GM21529 (cell line): ENCODE measurements around the gene AFTPH.

Experiments
- ATAC-seq: cut with Tn5 transposase; IDR thresholded peaks from one replicate; pipeline ENCODE4 v1.9.1; 2021; ENCODE audit not compliant: unreplicated experiment

AFTPH gene

DNA sequence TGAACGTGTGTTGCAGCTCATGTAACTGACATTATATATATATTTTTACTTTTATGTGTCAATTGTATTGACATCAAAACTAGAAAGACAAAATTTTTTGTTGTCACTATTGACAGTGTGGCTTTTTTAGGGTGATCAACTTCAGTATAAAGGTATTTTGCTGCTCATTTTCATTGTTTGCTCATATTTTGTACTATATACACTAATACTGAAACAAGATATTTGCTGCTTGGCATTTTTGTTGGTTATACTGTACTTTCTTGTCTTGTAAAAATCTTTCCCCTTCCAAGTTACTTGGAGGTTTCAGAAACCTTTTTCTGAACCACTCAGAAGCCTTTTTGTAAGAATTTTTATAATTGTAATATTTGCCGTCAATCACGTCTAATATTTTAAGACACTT is 16.5 kb downstream of the AFTPH start:
- ATAC-seq = no peak

DNA sequence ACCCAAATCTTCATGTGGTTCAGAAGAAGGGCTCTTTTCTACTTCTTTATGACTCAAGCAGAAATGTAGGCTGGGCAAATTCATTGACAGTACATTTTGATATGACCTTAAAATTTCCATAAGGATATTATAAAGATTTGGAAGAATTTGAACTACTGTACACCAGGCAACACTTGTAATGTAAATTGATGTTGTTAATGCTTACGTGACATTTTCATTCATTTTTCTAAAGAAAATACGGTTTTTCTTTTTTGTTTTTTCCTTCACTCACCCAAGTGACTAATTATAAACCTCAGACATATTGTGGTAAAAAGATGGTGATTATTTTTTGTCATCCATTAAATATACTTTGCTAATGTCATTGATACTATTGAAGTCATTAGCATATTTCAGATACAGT is 17.4 kb downstream of the AFTPH start:
- ATAC-seq = no peak

DNA sequence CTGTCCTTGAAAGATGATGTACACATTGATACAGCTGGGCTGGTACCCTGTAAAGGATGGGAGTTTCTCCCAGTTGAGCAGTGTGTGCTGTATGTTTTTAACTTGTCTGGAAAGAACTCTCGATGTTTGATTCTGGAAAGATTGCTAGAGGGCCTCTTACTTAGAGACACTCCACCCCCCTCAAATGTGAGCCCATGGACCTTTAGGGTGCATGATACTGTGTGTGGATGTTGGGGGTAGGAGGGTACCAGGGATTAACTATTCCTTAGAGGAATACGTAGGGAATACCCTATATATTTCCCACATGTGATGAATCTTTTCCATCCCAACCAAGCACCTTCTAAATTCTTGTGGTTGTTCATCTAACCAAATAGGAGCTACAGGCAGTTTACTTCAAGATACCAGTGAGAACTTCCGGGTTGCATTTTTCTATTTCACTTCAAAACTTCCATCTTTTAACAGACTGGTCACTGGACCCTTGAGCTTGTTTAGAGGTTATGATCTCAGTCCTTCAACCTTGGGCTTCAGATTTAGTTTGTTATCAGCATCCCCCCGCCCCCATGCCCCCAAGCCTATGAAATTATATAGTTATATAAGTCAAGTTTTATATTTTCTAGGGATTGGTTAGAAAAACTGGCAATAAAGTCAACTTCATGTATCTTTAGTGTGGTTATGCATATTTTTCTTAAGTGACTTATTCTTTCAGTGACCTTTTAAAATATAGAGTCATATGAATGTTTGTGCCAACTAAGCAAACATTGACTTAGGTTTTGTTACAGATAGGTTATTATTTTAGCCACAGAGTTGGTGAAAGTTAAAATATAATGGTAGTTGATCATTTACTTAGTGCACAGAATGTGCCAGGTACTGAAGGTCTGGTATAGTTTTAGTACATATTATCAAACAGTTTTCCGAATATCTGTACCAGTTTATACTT is 18.2 kb downstream of the AFTPH start:
- ATAC-seq = no peak

DNA sequence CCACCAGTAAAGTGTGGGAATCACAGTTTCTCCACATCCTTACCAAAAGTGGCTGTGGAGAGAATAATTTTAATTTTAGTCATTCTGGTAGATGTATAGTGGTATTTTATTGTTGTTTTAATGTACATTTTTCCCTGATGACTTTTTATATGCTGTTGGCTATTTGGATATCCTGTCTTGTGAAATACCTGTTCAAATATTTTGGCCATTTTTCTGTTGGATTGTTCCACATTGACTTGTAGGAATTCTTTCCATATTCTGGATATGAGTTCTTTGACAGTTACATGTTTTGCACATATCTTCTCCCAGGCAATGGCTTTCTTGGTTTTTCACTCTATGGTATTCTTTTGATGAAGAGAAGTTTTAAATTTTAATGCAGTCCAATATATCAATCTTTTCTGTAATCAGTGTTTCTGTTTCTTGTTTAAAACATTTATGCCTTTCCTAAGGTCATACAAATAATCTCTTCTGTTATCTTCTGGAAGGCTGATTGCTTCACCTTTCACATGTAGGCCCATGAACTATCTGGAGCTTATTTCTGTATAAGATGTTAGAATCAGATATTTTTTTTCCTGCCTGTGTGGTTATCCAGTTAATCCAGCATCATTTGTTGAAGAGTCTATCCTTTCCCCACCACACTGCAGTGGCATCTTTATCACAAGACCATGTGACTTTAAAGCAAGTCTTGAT is 19.0 kb downstream of the AFTPH start:
- ATAC-seq = no peak

DNA sequence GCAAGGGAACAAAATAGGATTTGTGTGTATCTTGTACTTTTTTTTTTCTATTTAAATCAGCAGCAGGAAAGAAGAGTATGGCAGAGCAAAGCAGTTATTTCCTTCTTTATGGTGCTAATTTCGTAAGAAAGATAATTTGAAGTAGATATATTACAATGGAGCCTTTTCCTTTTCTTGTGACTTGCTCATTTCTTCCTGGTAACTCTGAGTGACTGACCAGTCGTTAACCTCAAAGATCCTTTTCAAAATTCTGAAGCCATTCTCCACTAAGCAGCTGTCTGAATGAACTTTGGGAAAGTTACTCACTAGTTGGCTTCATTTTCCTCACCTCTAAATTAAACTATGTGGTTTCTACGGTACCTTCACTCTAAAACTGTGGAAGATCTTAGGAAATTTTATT is 24.6 kb downstream of the AFTPH start:
- no peak for ATAC-seq

DNA sequence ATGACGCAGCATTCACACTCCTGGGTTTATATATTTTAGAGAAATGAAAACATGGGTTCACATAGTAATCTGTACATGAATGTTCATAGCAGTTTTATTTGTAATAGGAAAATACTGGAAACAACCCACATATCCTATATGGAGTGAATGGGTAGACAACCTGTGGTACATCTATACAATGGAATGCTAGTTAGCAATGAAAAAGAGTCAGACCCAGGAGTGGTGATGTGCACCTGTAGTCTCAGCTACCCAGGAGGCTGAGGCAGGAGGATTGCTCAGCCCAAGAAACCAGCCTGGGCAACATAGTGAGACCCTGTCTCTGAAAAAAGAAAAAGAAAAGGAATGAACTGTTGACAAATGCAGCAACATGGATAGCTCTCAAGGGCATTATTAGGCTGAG is 25.9 kb downstream of the AFTPH start:
- ATAC-seq = no peak

DNA sequence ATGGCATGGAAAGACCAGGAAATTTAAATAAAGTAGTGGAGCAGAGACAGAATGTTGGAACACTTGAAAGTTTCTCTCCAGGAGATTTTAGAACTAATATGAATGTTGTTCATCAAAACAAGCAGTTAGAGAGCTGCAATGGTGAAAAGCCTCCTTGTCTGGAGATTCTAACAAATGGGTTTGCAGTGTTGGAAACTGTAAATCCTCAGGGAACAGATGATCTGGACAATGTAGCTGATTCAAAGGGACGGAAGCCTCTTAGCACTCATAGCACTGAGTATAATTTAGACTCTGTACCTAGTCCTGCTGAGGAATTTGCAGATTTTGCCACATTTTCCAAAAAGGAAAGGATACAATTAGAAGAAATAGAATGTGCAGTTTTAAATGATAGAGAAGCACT is 27.7 kb downstream of the AFTPH start:
- ATAC-seq = no peak

DNA sequence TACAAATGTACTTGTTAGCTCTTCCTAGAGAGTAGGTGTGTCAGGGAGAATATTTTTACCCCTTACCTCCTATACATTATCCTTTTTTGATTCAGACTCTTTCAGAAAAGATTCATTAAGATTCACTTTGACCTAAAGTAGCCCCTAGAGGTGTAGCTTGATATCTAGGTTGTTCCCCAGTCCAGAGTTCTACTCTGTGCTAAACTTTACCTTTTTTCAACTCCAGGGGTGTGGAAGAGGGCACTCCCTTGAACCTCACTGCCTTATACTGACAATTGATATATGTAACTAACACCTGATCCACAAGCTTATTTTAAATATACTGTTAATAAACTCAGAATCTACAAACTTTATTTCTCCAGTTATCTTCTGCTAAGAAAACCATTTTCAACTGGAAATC is 30.0 kb downstream of the AFTPH start:
- no peak for ATAC-seq

DNA sequence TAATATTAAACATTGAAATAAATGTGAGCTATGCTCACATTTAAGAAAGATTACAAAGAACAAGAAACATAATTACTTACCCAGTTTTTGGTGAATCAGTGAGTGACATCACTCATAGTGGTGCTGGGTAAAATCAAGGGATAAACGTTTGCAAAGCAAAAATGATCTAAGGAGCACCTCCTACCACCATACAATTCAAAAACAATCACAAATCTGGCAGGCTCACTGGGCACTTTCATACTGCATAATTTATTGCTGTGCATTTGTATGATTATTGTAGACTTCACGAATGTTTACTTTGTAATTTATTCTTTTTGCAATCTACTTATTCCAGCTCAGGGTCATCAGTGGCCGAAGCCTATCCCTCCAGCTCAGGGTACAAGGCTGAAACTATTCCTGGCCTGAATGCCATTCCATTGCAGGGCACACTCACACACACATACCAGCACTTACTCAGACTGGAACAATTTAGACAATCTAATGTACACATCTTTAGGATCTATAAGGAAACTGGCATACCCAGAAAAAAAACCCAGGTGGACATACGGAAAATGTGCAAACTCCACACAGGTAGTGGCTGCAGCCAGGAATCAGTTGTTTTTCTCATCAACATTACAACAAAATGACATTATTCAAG is 34.4 kb downstream of the AFTPH start:
- ATAC-seq = no peak

DNA sequence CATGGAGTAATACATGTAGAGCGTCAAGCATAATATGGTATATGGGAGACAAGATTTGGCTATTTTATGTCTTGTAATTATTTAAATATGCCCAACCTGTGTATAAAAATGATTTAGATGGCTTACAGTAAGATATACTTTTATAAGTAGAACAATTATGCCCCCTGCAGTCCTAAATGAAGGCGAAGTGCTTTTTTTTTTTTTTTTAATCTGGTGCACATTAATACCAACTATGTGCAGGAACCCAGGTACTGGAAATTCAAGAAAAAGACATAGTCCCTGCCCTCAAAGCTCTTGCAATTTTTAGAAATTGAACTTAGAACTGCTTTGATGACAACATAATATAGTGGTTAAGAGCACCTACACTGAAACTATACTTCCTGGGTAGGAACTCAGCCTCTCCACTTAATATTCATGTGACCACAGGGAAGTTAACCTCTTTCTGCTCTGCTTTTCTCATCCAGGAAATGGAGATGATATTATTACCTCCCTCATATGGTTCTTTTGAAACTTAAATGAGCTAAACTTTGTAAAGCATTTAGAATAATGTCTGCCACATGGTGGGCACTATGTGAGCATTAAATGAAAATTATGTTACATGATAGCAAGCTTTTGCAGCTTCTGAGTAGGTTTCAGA is 38.1 kb downstream of the AFTPH start:
- no peak for ATAC-seq

DNA sequence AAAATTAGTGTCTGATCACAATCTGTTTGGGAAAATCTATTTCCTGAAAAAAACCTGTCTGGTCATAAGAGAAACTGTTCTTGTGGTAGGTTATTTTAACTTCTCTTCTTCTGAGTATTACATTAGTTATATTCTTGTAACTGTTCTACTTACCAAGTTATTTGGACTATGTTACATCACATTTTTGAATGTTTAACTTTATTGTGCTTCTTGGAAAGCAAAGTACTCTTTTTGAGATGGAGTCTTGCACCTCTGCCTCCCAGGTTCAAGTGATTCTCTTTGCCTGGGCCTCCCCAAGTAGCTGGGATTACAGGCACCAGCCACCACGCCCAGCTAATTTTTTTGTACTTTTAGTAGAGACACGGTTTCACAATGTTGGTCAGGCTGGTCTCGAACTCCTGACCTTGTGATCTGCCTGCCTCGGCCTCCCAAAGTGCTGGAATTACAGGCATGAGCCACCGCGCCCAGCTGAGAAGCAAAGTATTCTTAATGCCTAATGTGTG is 39.4 kb downstream of the AFTPH start:
- no peak for ATAC-seq

DNA sequence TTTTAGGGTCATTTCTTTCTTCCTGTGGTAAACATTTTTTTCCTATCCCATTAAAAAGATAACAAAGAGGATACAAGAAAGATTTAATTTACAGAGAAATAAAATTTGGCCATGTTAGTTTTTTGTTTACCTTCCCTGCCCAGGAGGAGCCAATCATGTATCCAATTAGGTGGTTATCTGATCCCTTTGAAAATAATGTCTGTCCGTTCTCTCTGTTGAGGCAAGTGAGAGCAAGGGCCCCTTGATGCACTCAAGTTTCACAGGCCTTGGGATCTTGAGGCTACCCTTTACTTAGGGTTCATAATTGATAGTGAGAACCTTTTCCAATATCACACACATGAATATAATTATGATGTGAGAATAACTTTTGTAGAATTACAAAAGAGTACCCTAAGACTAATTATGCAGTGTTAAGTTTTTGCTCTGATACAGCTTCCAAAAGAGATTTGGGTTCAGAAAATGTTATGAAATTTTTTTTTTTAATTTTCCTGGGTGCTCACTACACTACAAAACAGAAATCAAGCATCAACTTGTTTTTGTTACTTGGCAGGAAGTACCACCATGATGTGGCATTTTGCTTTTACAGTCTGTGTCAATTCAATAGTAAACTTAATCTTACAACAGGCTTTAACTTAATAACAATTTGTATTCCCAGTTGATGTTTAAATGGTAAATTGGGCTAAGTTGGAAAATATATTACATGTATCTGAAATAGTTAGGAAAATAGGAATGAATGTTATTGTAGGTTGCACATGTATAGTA is 42.0 kb downstream of the AFTPH start:
- ATAC-seq = no peak

DNA sequence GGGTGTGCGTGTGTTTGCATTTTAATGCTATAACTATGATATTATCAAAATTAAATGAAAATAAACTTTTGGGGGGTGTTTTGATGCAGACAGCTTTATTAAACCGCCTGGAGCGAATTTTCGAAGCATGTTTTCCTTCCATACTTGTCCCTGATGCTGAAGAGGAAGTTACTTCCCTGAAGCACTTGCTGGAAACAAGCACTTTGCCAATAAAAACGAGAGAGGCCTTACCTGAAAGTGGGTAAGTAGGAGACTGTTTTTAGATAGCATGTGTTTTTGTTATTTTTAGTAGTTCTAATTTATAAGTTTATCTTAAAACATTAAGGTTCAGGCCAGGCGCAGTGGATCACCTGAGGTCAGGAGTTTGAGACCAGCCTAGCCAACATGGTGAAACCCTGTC is 43.3 kb downstream of the AFTPH start:
- no peak for ATAC-seq

DNA sequence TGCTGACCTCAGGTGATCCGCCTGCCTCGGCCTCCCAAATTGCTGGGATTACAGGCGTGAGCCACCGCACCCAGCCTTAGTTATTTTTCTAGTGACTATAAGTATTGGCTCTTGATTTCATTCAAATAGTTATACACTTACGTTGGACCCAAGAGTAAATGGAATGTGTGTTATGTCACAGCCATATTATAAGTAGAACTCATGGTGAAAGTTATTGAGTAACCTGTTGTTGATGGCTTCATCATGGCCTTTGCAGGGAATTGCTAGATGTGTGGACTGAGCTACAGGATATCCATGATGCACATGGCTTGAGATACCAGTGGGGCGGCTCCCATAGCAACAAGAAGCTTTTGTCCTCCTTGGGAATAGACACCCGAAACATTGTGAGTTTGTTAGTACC is 44.7 kb downstream of the AFTPH start:
- no peak for ATAC-seq

DNA sequence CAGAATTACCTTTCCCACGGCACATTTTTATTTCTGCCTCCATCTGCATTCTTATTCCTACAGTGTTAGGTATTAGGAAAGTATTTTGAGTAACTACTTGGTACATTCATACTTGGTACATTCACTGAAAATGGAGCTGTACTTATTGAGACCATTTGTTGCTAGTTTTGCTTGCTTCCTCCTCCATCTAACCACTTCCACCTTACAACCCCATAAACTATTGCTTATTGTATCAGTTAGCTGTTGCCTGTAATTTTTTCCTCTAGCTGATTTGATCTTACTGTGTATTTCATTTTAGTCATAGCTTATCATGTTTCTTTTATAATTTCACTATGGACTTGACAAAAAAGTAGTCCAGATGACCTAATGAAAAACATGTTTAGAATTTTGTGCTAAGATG is 50.7 kb downstream of the AFTPH start:
- no peak for ATAC-seq

DNA sequence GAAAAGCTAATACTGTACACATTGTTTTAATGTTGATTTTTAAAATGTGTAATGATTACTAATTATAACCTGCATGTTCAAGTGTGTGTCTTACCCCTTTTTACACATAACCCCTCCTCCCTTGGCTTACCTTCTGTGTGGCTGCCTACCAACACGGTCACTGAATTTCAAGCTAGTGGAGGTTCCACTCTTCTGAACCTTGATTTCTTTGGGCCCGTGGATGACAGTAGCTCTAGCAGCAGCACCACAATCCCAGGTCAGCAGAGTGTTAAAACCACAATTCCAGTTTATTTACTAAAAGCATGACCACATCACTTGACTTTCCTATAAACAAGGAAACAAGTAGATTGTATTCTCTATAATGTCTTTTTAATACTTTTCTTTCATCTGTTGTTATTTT is 56.9 kb downstream of the AFTPH start:
- no peak for ATAC-seq

DNA sequence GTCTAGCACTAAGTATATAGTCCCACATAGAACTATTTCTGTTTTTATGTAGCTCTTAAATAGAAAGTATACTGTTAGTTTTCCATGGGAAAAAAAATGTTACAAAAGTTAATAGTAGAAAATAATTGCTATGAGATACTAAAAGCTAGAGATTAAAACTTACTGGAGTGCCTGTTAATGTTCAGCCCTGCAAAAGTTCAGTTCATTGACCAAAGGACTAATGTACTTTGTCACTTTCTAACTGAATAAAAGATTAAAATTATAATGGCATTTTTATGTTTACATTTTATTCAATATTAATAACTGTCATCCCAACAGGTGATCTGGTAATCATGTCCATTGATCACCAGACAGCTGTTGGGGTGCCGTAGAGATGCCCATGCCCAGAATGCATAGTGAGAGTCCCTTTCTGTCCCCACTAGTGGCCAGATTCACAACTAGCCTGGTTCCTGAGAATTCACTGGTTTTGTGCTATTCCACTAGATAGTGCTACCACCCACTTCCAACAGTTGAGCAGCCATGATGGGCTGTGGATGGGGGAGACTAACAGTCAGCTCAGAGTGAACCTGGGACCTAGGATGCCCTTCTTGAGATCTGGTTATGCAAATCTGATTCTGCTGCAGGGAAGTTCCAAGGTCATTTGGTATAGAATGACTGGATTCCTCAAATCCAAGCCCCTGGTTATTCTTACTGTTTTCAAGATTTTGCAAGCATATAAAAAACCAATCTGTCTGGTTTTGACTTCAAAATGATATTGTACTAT is 57.8 kb downstream of the AFTPH start:
- ATAC-seq = peak; percentile 35

DNA sequence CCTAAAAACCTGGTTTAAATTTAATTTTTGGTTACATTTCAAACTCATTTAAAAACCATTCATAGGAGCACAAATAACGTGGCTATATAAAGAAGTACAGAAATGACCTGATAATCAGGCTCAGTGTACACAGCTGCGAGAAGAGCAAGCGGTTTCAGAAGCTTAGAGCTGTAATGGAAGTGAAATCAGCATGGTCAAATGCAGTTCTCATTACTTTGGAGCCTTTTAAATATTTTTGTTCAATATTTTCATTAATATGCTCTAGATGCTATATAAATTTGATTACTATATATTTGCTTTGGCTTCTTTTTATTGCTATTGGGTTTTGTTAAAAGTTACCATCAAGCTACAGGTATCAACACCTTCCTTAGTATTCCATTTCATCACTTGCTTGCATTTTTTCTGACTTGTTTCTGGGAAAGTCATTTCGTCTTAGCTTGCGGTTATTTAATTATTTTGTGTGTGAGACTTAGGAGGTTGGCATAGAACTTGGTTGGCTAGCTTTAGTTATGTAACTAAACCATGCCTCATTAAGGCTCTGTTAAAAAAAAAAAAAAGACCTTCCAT is 58.7 kb downstream of the AFTPH start:
- peak; percentile 84 for ATAC-seq

DNA sequence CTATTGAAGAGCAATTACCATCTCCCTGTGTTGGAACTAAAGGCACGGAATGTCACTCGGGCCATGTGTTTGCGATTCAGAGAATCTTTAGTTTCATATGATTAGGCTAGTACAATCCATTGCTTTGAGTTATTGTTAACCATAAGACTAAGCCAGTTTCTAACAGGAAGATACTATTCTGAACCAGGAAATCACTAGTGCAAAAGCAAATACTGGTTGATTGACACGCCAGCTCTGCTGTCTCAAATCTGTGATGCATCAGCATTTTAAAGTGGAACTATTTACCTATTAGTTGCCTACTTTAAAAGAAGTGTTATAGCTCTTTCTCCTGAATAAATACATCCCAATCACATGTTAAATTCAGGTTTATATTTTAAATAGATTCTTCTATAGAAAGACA is 61.9 kb downstream of the AFTPH start:
- ATAC-seq = no peak
